ENCODE results near the gene MMP24. TPM values are rescaled to one million over a fixed set of nuclear protein-coding genes. Genes with fewer than 3 reads are reported as not detected.

The MMP24 gene
- total RNA-seq, 1 experiment from 2014 or later: 23.0 TPM

- H3K14ac ChIP-seq (ENCODE audit: insufficient read depth, low read length): no peak overlapping the region
- no peak overlapping the region for H2AFZ ChIP-seq (ENCODE audit: low read length)
- no peak overlapping the region for H3K23ac ChIP-seq (ENCODE audit: insufficient read length, low read depth, low read length)
- no peak overlapping the region for H3K4ac ChIP-seq (ENCODE audit: low read depth, low read length)
- H2BK20ac ChIP-seq (ENCODE audit: low read depth, low read length, poor library complexity, severe bottlenecking): no peak overlapping the region
- no peak overlapping the region for H3K4me3 Mint-ChIP-seq
- no peak overlapping the region; a peak in 1 of 7 replicates for H3K27ac Mint-ChIP-seq
- H3K79me2 ChIP-seq (ENCODE audit: insufficient read depth, low read length): no peaks in the 10 kb centered on the region
- no peak overlapping the region for H4K8ac ChIP-seq (replicated peaks; ENCODE audit: insufficient read length, low read depth, low read length)
- no peak overlapping the region for H3K4me2 ChIP-seq (ENCODE audit: insufficient read depth, insufficient read length, low read length)
- H3K36me3 Mint-ChIP-seq (ENCODE audit: insufficient read depth in 1 of 3, low read depth in 3 of 3): peaks cover 0 to 5% (median 0%) of the 10 kb centered on the region in 3 experiments; a peak in 1 of 7 replicates
- no peaks in the 10 kb centered on the region for H3K23me2 ChIP-seq (ENCODE audit: insufficient read length, low read depth, low read length, poor library complexity, severe bottlenecking)
- H2BK5ac ChIP-seq (ENCODE audit: insufficient read length, low read length): no peak overlapping the region
- no peak overlapping the region for H2BK15ac ChIP-seq (ENCODE audit: low read depth, low read length)
- H3K56ac ChIP-seq (ENCODE audit: insufficient read length, low read depth, low read length): no peak overlapping the region
- H4K20me1 ChIP-seq (ENCODE audit: control insufficient read depth, insufficient read depth, insufficient read length): no peaks in the 10 kb centered on the region
- H3K4me1 Mint-ChIP-seq: peaks cover 23 to 24% of the 10 kb centered on the region in 2 experiments
- H3T11ph ChIP-seq (ENCODE audit: low read length): no peak overlapping the region
- H4K5ac ChIP-seq (ENCODE audit: insufficient read length, low read depth, low read length): no peak overlapping the region
- WGBS (ENCODE audit: extremely low coverage, insufficient read length, low lambda C conversion rate): no CpG with 5 or more reads among the region's 6 CpGs
- H3K9ac ChIP-seq (ENCODE audit: extremely low read depth, insufficient read length, low read length): no peak overlapping the region
- no peak overlapping the region for H4K91ac ChIP-seq (ENCODE audit: insufficient read length, low read depth, low read length)
- H3K9me3 Mint-ChIP-seq: no peaks in the 10 kb centered on the region
- H3K79me1 ChIP-seq (ENCODE audit: insufficient read depth, low read depth, low read length, poor library complexity, severe bottlenecking): no peaks in the 10 kb centered on the region
- H3K27me3 Mint-ChIP-seq (ENCODE audit: low read depth): no peaks in the 10 kb centered on the region
- TF ChIP-seq, protein P1, sequence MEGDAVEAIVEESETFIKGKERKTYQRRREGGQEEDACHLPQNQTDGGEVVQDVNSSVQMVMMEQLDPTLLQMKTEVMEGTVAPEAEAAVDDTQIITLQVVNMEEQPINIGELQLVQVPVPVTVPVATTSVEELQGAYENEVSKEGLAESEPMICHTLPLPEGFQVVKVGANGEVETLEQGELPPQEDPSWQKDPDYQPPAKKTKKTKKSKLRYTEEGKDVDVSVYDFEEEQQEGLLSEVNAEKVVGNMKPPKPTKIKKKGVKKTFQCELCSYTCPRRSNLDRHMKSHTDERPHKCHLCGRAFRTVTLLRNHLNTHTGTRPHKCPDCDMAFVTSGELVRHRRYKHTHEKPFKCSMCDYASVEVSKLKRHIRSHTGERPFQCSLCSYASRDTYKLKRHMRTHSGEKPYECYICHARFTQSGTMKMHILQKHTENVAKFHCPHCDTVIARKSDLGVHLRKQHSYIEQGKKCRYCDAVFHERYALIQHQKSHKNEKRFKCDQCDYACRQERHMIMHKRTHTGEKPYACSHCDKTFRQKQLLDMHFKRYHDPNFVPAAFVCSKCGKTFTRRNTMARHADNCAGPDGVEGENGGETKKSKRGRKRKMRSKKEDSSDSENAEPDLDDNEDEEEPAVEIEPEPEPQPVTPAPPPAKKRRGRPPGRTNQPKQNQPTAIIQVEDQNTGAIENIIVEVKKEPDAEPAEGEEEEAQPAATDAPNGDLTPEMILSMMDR (conservative IDR thresholded peaks at IDR 0.05): no peak
- peaks cover 7% of the 10 kb centered on the region; the same call in 1 of the 2 replicates for H3K4me1 ChIP-seq (ENCODE audit: insufficient read depth, low read length)
- H3K9me3 ChIP-seq (ENCODE audit: control insufficient read depth, low read depth, low read length): no peaks in the 10 kb centered on the region
- H2AK5ac ChIP-seq (ENCODE audit: insufficient read length, low read length): no peak overlapping the region
- DNase-seq: no peak
- no peak overlapping the region for H2BK120ac ChIP-seq (ENCODE audit: low read depth, low read length, poor library complexity, severe bottlenecking)
- H3K27me3 ChIP-seq (ENCODE audit: insufficient read depth, low read length): no peaks in the 10 kb centered on the region
- H2BK12ac ChIP-seq (ENCODE audit: insufficient read length, low read depth, low read length): no peak overlapping the region
- H3K27ac ChIP-seq (ENCODE audit: insufficient read length, low read depth, low read length): no peak overlapping the region
- H3K18ac ChIP-seq (ENCODE audit: insufficient read length, low read depth, low read length): no peak overlapping the region
These were observed 92.1 kb downstream of the MMP24 start for GRCh38 chr20:35318502-35319157.
